ENCODE measurements around the gene LOXL3. TPM values are rescaled to one million over a fixed set of nuclear protein-coding genes. Genes with fewer than 3 reads are reported as not detected.
A peak's percentile ranks its signal among the peaks of the same experiment; 100 is the strongest.

The LOXL3 gene
- total RNA-seq, 2 experiments from 2014 or later: 0.21 to 0.98 TPM

DNA sequence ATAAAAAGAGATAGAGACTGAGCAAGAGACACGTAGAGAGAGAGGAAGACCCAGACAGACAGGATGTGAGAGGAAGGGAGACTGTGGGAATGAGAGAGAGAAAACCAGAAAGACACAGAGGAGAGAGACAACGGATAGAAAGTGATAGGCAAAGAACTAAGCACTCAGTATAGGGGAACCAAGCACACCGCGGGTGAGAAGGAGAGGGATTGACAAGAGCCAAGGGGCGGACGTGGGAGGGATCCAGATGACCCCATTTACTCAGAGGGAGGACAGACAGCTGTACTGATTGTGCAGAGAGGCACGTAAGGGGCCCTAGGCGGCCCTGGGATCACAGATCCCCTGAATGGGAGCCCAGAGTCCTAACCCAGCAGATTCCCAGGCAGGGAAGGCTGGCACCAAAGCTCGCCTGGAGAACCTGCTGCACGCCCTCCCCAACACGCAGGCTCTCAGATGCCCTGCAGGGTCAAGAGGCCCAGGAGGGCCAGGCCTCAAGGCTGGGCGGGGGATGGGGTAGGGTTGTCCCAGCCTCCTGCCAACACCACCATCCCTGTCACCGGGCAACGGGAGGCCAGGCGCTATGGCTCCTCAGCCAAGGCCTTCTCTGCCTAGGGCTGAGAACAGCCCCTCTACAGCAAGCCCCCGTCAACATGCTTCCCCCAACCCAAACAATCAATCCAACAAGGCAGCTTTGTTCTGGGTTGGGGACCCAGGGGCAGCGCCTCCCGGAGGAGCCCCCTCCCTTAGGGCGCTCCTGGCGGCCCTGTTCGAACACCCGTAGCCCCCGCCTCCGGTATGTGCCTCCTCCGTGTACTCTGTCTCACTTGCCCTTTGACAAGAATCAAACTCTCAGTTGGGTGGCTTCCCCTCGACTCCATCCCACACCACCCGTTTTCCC lies 579 bp downstream of the LOXL3 start:
- H2AFZ ChIP-seq (ENCODE audit: low read length): peak overlapping the region; percentile 95
- POLR2A ChIA-PET: no interaction called here

DNA sequence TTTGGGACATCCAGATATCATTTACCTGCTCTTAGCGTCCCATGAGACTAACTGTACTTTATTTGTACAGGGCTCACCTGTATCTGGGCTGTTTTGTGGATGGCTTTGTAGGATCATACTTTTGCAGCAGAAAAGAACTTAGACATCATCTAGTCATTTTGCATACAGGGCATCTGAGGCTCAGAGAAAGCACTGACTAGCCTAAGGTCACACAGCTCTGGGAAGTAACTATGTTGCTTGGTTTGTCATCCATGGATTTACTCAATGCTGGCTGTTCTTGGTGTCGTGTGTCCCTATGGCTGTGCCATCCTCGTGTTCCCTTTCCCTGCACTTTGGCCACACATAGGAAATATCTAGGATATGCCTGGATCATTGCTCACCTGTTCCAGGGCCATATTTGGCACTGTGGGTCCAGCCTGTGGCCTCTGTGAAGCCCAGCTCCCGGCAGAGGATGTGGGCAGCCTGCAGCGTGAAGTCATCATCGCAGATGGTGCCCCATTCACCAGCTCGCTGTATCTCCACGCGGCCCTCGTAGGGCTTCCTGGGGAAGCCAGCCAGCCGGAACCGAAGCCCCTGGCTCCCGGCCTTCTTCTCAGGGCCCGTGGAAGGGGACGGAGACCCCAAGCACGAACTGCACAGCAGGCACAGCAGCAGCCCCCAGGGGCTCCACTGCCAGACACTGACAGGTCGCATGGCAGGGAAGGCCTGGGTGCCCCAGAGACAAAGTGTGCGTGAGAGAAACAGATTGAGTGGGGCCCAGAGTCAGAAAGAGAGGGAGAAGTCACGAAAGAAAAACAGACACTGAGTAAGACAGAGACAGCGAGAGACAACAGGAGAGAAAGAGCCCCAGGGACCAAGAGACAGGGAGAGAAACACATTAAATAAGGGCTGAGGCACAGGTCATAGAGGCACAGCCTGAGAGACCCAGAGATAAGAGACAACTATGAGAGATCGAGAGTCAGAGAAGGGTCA lies 1.5 kb downstream of the LOXL3 start:
- no peak overlapping the region for H3K4me3 ChIP-seq (ENCODE audit: low read depth, low read length, poor library complexity, severe bottlenecking)
- H3K4me2 ChIP-seq (ENCODE audit: low read length): no peak overlapping the region
- H3K27ac ChIP-seq (ENCODE audit: low read depth, low read length, poor library complexity, severe bottlenecking): no peak overlapping the region
- no peaks in the 10 kb centered on the region for H4K20me1 ChIP-seq (ENCODE audit: insufficient read depth, low read length)
- H3K79me2 ChIP-seq (ENCODE audit: insufficient read depth, low read depth, low read length): no peaks in the 10 kb centered on the region
- H3K36me3 ChIP-seq (ENCODE audit: insufficient read depth, low read length): no peaks in the 10 kb centered on the region
- POLR2A ChIA-PET: interaction anchor here (0.6 kb wide), 1 partner anchor 10 kb away, joined by 3 read pairs; no protein-coding TSS in a partner anchor
- no TSS peak for BruUV-seq (replicated peaks)
- CTCF ChIA-PET (ENCODE audit: unreplicated experiment): interaction anchor here (0.5 kb wide), 1 partner anchor 78 kb away, joined by 5 read pairs; no protein-coding TSS in a partner anchor
- intact Hi-C loops (cut with micrococcal nuclease; ENCODE audit: unreplicated experiment): no loop called here
- TF ChIP-seq, protein P1, sequence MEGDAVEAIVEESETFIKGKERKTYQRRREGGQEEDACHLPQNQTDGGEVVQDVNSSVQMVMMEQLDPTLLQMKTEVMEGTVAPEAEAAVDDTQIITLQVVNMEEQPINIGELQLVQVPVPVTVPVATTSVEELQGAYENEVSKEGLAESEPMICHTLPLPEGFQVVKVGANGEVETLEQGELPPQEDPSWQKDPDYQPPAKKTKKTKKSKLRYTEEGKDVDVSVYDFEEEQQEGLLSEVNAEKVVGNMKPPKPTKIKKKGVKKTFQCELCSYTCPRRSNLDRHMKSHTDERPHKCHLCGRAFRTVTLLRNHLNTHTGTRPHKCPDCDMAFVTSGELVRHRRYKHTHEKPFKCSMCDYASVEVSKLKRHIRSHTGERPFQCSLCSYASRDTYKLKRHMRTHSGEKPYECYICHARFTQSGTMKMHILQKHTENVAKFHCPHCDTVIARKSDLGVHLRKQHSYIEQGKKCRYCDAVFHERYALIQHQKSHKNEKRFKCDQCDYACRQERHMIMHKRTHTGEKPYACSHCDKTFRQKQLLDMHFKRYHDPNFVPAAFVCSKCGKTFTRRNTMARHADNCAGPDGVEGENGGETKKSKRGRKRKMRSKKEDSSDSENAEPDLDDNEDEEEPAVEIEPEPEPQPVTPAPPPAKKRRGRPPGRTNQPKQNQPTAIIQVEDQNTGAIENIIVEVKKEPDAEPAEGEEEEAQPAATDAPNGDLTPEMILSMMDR (conservative IDR thresholded peaks at IDR 0.05; ENCODE audit: low read length): no peak
- H3K4me1 ChIP-seq (ENCODE audit: insufficient read depth, low read length, poor library complexity, severe bottlenecking): peaks cover 13% of the 10 kb centered on the region
- H3K9me3 ChIP-seq (ENCODE audit: low read length): no peaks in the 10 kb centered on the region
- no peak for DNase-seq (ENCODE audit: low spot score)
- no peaks in the 10 kb centered on the region for H3K9me2 ChIP-seq (ENCODE audit: insufficient read depth, low read length)
- H2AFZ ChIP-seq (ENCODE audit: low read length): no peak overlapping the region

More for the DNA sequence above, 579 bp downstream of the LOXL3 start:
- Histone ChIP-seq H3K4me2 (ENCODE audit: low read length) (peak overlapping the region; percentile 80), H4K20me1 (ENCODE audit: insufficient read depth, low read length) (no peaks in the 10 kb centered on the region), H3K27ac (ENCODE audit: low read depth, low read length, poor library complexity, severe bottlenecking) (no peak overlapping the region), H3K9me3 (ENCODE audit: low read length) (no peaks in the 10 kb centered on the region), H3K4me1 (ENCODE audit: insufficient read depth, low read length, poor library complexity, severe bottlenecking) (peaks cover 13% of the 10 kb centered on the region), H3K4me3 (ENCODE audit: low read depth, low read length, poor library complexity, severe bottlenecking) (peak overlapping the region; percentile 94), H3K9me2 (ENCODE audit: insufficient read depth, low read length) (no peaks in the 10 kb centered on the region), H3K79me2 (ENCODE audit: insufficient read depth, low read depth, low read length) (no peaks in the 10 kb centered on the region), H3K36me3 (ENCODE audit: insufficient read depth, low read length) (no peaks in the 10 kb centered on the region)
- no TSS peak for BruUV-seq (replicated peaks)
- CTCF ChIA-PET (ENCODE audit: unreplicated experiment): no interaction called here
- intact Hi-C loops (cut with micrococcal nuclease; ENCODE audit: unreplicated experiment): no loop called here
- DNase-seq (ENCODE audit: low spot score): no peak
- no peak for TF ChIP-seq EZH2phosphoT487 (IDR thresholded peaks at IDR 0.05; ENCODE audit: borderline replicate concordance, low read depth, low read length)
- TF ChIP-seq, protein P1 (conservative IDR thresholded peaks at IDR 0.05; ENCODE audit: low read length): no peak
